Activated T-cell treated with anti-CD3 and anti-CD28 coated beads, Interleukin-2, amount 50 U/mL, for 24 hours (primary cell): ENCODE measurements around the gene FGF8.
A peak's percentile ranks its signal among the peaks of the same experiment; 100 is the strongest.

Experiments used
- DNase-seq: peaks from one replicate; pipeline ENCODE4 v3.0.0-alpha.2; 2020
- H3K27ac Mint-ChIP-seq: 2 replicates; pipeline ENCODE4 v1.8.0; 2020; ENCODE audit warnings: mild to moderate bottlenecking, mixed read lengths
- H3K27me3 Mint-ChIP-seq: 2 replicates; pipeline ENCODE4 v1.8.0; 2020; ENCODE audit warnings: mixed read lengths
- H3K36me3 Mint-ChIP-seq: 2 replicates; pipeline ENCODE4 v1.8.0; 2020; ENCODE audit warnings: low read depth, mixed read lengths
- H3K4me1 Mint-ChIP-seq: 2 replicates; pipeline ENCODE4 v1.8.0; 2020; ENCODE audit warnings: low read depth, mixed read lengths
- H3K4me3 Mint-ChIP-seq: 2 replicates; pipeline ENCODE4 v1.8.0; 2020; ENCODE audit warnings: mild to moderate bottlenecking, moderate library complexity, mixed read lengths
- H3K9me3 Mint-ChIP-seq: 2 replicates; pipeline ENCODE4 v1.8.0; 2020; ENCODE audit warnings: mixed read lengths

Gene FGF8

DNA sequence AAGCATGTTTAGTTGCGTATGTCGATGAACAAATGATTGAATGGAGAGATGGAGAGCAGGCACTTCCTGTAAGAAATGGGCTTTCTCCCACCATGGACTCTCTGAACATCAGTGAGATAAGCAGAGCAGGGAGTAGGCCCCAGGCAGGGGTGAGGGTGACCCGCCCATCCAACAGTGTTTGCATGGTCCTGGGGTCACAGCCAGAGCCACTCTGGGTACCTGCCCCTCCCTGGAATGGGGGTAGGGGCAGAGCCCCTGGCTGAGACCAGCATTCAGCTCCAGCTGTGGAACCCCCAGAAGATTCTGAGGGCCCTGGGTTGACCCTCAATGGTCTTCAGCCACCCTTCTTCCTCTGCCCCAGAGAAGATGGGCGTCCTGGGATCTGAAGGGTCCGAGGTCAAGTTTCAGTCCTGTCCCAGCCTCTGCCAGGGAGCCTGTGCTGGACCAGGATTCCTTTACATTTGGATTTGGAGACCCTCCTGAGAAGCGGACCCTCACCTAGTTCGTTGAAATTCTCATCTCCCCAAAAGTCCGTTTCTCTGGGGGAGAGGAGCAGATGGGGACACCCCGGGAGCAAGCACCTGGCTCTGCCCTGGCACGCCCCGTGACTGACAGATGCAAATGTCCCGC, 2.4 kb upstream of the FGF8 start:
- H3K27ac Mint-ChIP-seq = no peak overlapping the region
- H3K4me3 Mint-ChIP-seq = no peak overlapping the region
- peaks cover 58% of the 10 kb centered on the region for H3K4me1 Mint-ChIP-seq
- no peak for DNase-seq
- H3K9me3 Mint-ChIP-seq = no peaks in the 10 kb centered on the region
- peaks cover 49% of the 10 kb centered on the region for H3K27me3 Mint-ChIP-seq
- H3K36me3 Mint-ChIP-seq = peaks cover 55% of the 10 kb centered on the region

GRCh38 chr10:101777619-101778145, 1.8 kb upstream of the FGF8 start:
- Mint-ChIP-seq H3K27ac (no peak overlapping the region), H3K9me3 (no peaks in the 10 kb centered on the region), H3K27me3 (peaks cover 55% of the 10 kb centered on the region), H3K4me1 (peaks cover 55% of the 10 kb centered on the region), H3K36me3 (peaks cover 49% of the 10 kb centered on the region), H3K4me3 (no peak overlapping the region)
- no peak for DNase-seq

DNA sequence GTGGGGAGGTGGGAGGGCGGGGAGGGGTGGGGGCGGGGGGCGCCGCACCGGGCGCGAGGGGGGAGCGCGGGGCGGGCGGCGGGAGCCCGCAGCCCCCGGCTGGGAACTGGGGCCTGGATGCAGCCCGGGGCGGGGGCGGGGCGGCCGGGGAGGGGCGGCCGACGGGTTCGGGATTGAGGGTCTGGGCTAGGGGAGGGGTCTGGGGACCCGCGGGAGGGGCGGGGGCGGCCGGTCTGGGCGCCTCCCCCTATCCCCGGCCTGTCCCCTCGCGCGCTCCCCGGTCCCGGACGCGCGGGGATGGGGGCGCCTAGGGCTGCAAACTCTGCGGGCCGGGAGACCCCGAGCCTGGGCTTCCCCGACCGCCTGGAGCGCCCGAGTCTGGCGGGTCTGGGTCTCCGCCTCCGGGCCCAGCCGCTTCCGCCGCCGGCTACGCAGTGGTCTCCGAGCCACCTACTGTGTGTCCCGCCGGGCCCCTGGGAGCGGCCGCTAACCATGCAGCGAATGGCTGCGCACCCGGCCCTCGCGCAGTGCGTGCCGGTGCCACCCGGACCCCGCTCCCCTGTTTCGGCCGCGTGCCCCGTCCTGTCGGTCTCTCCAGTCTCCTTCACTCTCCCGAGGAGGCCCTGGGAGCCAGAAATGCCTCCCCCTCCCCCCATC, 375 bp upstream of the FGF8 start:
- peaks cover 35% of the 10 kb centered on the region for H3K36me3 Mint-ChIP-seq
- peaks cover 69% of the 10 kb centered on the region for H3K27me3 Mint-ChIP-seq
- peaks cover 46% of the 10 kb centered on the region for H3K4me1 Mint-ChIP-seq
- H3K4me3 Mint-ChIP-seq = no peak overlapping the region
- H3K9me3 Mint-ChIP-seq = no peaks in the 10 kb centered on the region
- DNase-seq = peak; percentile 39
- no peak overlapping the region for H3K27ac Mint-ChIP-seq

DNA sequence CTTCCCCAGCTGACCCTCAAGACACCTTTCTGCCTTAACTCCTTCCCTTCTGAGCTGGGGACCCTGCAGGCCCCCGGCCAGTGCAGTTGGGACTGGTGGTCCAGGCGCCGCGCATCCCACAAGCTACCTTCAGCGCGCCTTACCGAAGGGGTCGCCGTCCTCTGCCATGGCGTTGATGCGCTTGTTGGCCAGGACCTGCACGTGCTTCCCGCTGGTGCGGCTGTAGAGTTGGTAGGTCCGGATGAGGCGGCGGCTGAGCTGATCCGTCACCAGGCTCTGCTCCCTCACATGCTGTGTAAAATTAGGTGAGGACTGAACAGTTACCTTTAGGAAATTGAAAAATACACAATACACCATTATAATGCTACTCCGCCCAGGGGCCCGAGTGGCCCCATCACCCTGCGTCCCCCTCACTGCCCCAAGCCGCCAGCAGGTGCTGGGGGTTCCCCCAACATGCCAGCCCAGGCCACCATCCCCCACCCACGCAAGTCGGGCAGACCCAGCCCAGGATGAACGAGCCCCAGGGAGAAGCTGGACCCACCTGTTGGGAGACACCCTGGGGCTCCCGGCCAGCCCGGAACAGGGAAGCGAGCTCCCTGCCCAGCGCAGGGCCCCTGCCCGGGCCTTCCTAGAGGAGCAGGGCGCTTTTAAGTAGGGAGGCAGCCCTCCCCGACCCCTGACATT, 1.2 kb downstream of the FGF8 start:
- H3K4me3 Mint-ChIP-seq = peak overlapping the region; percentile 29
- H3K36me3 Mint-ChIP-seq = peaks cover 20% of the 10 kb centered on the region
- peaks cover 72% of the 10 kb centered on the region for H3K27me3 Mint-ChIP-seq
- H3K9me3 Mint-ChIP-seq = no peaks in the 10 kb centered on the region
- H3K27ac Mint-ChIP-seq = no peak overlapping the region
- DNase-seq = peak; percentile 45
- peaks cover 30% of the 10 kb centered on the region for H3K4me1 Mint-ChIP-seq

DNA sequence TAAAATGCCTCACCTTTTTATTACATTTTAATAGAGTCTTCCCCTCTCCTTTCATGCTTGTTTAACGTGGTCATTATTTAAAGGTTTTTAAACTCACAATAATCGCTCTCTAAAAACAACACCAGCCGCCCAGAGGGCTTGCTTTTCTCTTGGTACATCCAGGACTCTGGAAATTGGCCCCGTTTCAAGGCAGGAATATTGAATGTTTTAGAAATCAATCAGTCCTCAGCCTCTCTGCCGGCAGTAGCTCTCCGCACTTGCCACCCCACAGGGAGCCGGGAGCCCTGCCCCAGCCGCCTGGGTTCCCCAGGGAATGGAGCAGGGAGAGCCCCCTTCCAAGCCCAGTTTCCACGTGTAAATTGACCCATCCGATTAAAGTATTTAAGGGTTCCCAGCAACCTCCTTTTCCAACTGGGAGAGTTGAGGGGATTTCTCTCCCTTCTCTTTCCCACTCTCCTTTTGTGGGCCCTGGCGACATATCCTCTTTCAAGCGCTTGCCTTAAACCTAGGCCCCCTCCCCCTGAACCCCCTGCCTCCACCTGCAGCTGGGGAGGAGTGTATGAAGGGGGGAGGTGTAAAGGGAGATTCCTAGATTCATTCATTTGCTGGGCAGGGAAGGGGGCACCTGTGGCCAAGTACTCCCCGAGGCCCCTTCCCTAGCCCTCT, 1.9 kb downstream of the FGF8 start:
- H3K4me1 Mint-ChIP-seq = peaks cover 24% of the 10 kb centered on the region
- H3K27me3 Mint-ChIP-seq = peaks cover 72% of the 10 kb centered on the region
- peaks cover 14% of the 10 kb centered on the region for H3K36me3 Mint-ChIP-seq
- H3K27ac Mint-ChIP-seq = no peak overlapping the region
- no peak for DNase-seq
- H3K9me3 Mint-ChIP-seq = no peaks in the 10 kb centered on the region
- no peak overlapping the region for H3K4me3 Mint-ChIP-seq

DNA sequence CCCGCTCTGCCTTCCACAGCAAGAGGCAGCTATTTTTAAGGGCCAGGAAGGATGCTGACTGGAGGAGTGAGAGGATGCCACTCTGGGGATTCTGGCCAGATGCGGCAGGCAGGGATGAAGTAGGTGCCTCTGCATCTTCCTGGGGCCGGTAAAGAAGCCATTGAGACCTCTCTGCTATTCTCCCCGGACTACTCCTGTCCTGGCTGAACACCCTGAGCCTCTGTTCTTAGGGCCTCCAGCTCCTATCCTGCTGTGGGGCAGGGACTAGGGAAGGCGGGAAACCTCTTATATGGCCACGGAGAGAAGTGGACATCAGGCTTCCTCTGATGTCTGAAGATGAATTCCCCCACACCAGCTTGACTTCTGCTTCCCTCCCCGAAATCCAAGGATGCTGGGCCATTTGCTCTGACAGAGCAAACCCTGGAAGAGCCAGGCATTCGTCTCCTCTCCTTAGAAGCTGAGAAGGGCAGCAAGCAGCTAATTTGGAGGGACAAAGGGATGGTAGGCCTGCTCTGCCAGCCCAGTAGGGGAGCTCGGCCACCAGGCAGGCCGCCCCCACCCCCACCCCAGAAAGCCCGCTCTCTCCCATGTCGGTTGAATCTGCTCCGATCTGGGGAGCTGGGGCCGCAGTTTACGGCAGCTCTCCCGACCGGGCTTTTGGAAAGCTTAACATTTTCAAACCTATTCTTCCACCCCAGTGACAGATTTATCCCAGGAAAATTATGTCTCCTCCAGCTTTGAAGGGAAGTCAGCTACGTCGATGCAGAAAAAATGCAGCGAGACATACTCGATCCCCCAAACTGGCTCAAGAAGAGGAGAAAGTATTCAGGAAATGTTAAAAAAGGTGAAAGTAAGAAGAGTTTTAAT, 2.8 kb downstream of the FGF8 start:
- no peak for DNase-seq
- H3K4me1 Mint-ChIP-seq = peaks cover 19% of the 10 kb centered on the region
- no peak overlapping the region for H3K27ac Mint-ChIP-seq
- H3K27me3 Mint-ChIP-seq = peaks cover 66% of the 10 kb centered on the region
- peaks cover 9% of the 10 kb centered on the region for H3K36me3 Mint-ChIP-seq
- no peak overlapping the region for H3K4me3 Mint-ChIP-seq
- H3K9me3 Mint-ChIP-seq = no peaks in the 10 kb centered on the region

- Mint-ChIP-seq H3K9me3 (no peaks in the 10 kb centered on the region), H3K36me3 (peaks cover 1% of the 10 kb centered on the region), H3K4me3 (no peak overlapping the region), H3K27ac (no peak overlapping the region), H3K27me3 (peaks cover 57% of the 10 kb centered on the region), H3K4me1 (peaks cover 19% of the 10 kb centered on the region)
- no peak for DNase-seq
These were observed 3.7 kb downstream of the FGF8 start for GRCh38 chr10:101772017-101772894.

DNA sequence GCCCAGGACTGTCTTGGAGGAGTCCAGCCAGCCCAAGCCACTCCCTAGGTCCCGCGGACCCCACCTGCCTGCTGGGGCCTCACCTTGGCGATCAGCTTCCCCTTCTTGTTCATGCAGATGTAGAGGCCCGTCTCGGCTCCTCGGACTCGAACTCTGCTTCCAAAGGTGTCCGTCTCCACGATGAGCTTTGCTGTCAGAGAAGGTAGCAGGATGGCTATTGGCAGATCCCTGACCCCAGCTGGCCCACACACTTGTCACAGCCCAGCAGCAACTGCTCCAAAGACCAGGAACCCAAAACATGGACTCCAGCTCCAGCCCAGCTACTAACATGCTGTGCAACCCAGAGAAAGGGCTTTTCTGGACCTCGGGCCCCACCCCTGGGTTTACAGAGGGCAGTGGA, 4.5 kb downstream of the FGF8 start:
- no peak for DNase-seq
- peaks cover 52% of the 10 kb centered on the region for H3K27me3 Mint-ChIP-seq
- no peak overlapping the region for H3K4me3 Mint-ChIP-seq

DNA sequence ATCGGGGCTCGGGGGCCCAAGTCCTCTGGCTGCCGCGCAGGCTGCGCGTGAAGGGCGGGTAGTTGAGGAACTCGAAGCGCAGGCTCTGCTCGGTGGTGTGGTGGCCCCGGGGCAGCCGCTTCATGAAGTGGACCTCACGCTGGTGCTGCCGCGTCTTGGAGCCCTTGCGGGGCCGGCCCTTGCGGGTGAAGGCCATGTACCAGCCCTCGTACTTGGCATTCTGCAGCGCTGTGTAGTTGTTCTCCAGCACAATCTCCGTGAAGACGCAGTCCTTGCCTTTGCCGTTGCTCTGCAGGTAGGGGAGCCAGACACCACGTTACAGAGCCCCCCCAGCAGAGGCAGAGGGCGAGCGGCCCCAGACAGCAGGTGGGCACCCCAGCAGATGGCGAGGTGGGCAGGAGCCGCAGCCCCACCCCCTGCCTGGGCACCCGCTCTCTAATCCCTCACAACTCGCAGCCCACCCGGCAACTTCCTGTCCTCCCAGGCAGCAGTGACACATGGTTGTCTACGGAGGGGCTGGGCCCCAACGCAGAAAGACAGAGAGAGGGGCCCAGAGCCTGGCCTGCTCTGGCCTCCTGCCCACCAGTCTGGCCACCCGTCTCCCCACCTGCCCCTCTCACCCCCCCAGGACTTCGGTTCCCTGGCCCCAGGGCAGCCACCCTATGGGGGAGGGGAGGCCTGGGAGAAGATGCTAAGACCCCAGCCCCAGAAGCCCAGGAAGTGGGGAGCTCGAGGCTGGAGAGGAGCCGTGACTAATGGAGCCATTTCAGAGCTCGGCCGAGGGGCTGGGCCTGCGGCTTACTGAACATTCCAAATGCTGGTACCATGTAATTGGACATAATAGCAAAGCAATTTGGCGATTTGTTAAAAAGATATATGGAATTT, 5.3 kb downstream of the FGF8 start:
- peaks cover 54% of the 10 kb centered on the region for H3K27me3 Mint-ChIP-seq
- H3K36me3 Mint-ChIP-seq = no peaks in the 10 kb centered on the region

More for the DNA sequence above, 4.5 kb downstream of the FGF8 start:
- H3K9me3 Mint-ChIP-seq = no peaks in the 10 kb centered on the region
- no peaks in the 10 kb centered on the region for H3K36me3 Mint-ChIP-seq
- H3K4me1 Mint-ChIP-seq = peaks cover 16% of the 10 kb centered on the region
- H3K27ac Mint-ChIP-seq = no peak overlapping the region

DNA sequence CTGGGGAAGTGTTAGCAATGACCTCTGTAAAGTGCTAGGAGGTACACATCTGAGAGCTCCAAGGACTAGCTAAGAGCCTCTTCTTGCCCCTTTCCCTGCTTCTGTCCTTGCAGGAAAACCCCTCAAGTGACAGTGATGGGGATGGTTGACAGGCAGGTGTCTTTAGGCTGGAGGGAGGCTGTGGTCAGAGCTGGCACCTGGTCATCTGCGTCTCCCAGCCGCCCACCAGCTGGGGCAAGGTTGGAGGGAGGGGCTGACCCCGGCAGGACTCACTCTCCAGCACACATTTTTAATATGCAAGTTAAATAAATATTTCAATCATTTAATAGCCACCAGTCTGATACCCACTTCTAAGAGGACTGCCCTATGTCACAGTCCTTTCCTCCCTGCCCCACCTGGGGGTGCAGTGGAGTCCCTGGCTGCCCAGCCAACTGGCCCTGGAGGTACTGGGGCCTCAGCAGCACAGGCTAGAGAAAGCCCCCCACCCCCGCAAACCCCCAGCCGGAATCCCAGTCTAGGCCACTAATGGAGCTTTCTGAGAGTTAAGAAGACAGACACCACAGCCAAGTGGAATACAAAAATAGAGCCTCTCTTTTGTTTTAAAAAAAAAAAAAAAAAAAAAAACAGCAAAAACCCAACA, 6.3 kb downstream of the FGF8 start:
- Mint-ChIP-seq H3K36me3 (no peaks in the 10 kb centered on the region), H3K27ac (no peak overlapping the region), H3K4me1 (peaks cover 9% of the 10 kb centered on the region), H3K27me3 (peaks cover 46% of the 10 kb centered on the region), H3K4me3 (no peak overlapping the region), H3K9me3 (no peaks in the 10 kb centered on the region)
- no peak for DNase-seq

More for the DNA sequence above, 5.3 kb downstream of the FGF8 start:
- no peaks in the 10 kb centered on the region for H3K9me3 Mint-ChIP-seq
- no peak for DNase-seq
- no peak overlapping the region for H3K4me3 Mint-ChIP-seq
- H3K27ac Mint-ChIP-seq = no peak overlapping the region
- peaks cover 16% of the 10 kb centered on the region for H3K4me1 Mint-ChIP-seq

DNA sequence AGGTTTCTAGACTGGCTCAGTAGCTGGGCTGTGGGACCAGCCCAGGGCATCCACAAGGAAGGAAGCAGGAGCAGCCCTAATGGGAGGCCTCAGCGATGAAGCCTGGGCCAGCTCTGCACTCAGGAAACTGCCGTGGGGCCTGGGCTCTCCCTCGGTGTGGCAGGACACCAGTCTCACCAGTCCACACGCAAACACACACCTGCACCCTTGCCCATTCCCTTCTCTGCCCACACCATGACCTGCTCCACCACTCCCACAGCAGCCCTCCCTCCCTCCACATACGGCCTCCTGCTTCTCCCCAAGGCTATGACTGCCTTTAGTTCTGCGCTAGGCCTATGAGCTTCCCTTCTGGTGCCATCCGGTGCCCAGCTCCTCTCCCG, 7.1 kb downstream of the FGF8 start:
- Mint-ChIP-seq H3K4me1 (peaks cover under 1% of the 10 kb centered on the region), H3K27me3 (peaks cover 37% of the 10 kb centered on the region), H3K27ac (no peak overlapping the region), H3K4me3 (no peak overlapping the region), H3K9me3 (no peaks in the 10 kb centered on the region), H3K36me3 (no peaks in the 10 kb centered on the region)
- no peak for DNase-seq
